ENCODE results near the gene ABHD17A. TPM values are rescaled to one million over a fixed set of nuclear protein-coding genes. Genes with fewer than 3 reads are reported as not detected.
A peak's percentile ranks its signal among the peaks of the same experiment; 100 is the strongest.
"Not testable (repeated sequence)": the region's sequence is repeated elsewhere in the genome, so short reads cannot be mapped to it uniquely, and the experiment has no call there.

ABHD17A gene
- total RNA-seq, 2 donors from 2014 or later: 96.8 to 143 TPM

DNA sequence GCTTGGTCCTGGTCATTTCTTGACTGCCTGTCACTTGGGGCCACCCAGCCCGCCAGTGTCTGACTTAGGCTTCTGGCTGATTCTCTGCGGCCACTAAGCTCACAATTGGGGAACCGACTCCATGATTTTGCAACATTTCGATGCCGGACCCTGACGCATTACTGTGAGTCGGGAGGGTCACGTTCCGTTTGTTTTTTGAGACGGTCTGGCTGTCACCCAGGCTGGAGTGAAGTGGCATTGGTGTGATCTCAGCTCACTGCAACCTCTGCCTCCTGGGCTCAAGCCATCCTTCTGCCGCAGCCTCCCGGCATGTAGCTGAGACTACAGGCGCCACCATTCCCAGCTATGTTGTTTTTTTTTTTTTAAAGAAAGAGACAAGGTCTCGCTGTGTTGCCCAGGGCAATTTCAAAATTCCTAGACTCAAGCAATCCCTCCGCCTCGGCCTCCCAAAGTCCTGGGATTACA lies 16.7 kb upstream of the ABHD17A start:
- H3K27ac ChIP-seq: peak overlapping the region in 1 of 2 donors; percentile 80
- peaks cover 9 to 41% of the 10 kb centered on the region in 2 donors for H3K4me1 ChIP-seq (ENCODE audit: control insufficient read depth in 1 of 2, low read depth in 2 of 2)
- DNase-seq (ENCODE audit: low spot score) (no peak), ATAC-seq (ENCODE audit: insufficient number of reproducible peaks, low FRiP score, low read depth) (no peak)
- H3K9me3 ChIP-seq: no peaks in the 10 kb centered on the region
- H3K36me3 ChIP-seq: no peaks in the 10 kb centered on the region
- H3K4me3 ChIP-seq: no peak overlapping the region
- no peaks in the 10 kb centered on the region for H3K27me3 ChIP-seq (replicated peaks; ENCODE audit: insufficient read depth)
- TF ChIP-seq, protein P1, sequence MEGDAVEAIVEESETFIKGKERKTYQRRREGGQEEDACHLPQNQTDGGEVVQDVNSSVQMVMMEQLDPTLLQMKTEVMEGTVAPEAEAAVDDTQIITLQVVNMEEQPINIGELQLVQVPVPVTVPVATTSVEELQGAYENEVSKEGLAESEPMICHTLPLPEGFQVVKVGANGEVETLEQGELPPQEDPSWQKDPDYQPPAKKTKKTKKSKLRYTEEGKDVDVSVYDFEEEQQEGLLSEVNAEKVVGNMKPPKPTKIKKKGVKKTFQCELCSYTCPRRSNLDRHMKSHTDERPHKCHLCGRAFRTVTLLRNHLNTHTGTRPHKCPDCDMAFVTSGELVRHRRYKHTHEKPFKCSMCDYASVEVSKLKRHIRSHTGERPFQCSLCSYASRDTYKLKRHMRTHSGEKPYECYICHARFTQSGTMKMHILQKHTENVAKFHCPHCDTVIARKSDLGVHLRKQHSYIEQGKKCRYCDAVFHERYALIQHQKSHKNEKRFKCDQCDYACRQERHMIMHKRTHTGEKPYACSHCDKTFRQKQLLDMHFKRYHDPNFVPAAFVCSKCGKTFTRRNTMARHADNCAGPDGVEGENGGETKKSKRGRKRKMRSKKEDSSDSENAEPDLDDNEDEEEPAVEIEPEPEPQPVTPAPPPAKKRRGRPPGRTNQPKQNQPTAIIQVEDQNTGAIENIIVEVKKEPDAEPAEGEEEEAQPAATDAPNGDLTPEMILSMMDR (IDR thresholded peaks at IDR 0.05): no peak

DNA sequence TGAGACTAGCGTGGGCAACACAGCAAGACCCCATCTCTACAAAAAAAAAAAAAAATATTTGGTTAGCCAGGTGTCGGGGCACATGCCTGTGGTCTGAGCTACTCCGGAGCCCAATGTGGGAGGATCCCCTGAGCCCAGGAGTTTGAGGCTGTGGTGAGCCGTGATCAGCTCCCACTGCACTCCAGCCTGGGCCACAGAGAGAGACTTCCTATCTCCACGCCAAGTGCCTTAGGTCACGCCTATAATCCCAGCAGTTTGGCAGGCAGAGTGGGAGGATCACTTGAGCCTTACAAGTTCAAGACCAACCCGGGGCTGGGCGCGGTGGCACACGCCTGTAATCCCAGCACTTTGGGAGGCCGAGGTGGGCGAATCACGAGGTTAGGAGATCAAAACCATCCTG lies 11.2 kb upstream of the ABHD17A start:
- no peaks in the 10 kb centered on the region for H3K27me3 ChIP-seq (replicated peaks; ENCODE audit: insufficient read depth)
- H3K36me3 ChIP-seq: no peaks in the 10 kb centered on the region
- H3K9me3 ChIP-seq: no peaks in the 10 kb centered on the region
- ATAC-seq (ENCODE audit: insufficient number of reproducible peaks, low FRiP score, low read depth): no peak
- H3K4me1 ChIP-seq (ENCODE audit: control insufficient read depth in 1 of 2, low read depth in 2 of 2): peaks cover 0 to 14% of the 10 kb centered on the region in 2 donors
- H3K4me3 ChIP-seq: no peak overlapping the region
- no peak for DNase-seq (ENCODE audit: low spot score)
- TF ChIP-seq, protein P1 (IDR thresholded peaks at IDR 0.05): no peak
- H3K27ac ChIP-seq: no peak overlapping the region

DNA sequence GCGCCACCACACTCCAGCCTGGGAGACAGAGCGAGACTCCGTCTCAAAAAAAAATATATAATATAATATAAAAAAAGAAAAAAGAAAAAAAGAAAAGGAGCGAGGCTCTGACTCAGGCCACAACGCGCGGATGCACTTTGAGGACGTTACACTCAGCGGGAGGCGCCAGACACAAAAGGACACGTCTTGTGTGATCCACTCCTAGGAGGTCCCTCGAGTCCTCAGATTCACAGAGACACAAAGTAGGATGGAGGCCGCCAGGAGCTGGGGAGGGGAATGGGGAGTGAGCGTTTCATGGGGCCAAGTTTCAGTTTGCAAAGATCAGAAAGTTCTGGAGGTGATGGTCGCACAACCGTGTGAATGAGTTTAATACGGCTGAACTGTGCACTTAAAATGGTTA lies 8.5 kb upstream of the ABHD17A start:
- Histone ChIP-seq H3K36me3 (no peaks in the 10 kb centered on the region), H3K4me3 (no peak overlapping the region), H3K27me3 (replicated peaks; ENCODE audit: insufficient read depth) (no peaks in the 10 kb centered on the region), H3K4me1 (ENCODE audit: control insufficient read depth in 1 of 2, low read depth in 2 of 2) (peaks cover 0 to 14% of the 10 kb centered on the region in 2 donors), H3K9me3 (no peaks in the 10 kb centered on the region), H3K27ac (no peak overlapping the region)
- DNase-seq (ENCODE audit: low spot score) (no peak), ATAC-seq (ENCODE audit: insufficient number of reproducible peaks, low FRiP score, low read depth) (no peak)
- TF ChIP-seq, protein P1 (IDR thresholded peaks at IDR 0.05): no peak

DNA sequence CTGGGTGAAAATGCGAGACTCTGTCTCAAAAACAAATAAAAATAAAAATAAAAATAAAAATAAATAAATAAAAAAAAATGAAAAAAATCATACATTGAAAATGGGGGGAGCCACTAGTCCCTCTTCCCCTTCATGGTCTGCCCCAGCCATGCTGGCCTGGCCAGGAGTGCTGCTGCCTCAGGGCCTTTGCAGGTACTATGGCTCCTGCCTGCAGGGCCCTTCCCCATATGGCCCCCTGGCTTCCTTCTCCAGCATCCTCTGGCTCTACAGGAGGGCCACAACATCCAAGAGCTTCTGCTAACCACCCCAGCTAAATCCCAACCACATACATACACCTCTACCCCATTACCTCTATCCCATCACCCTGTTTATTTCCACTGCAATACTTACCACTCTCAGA lies 4.6 kb upstream of the ABHD17A start:
- DNase-seq (ENCODE audit: low spot score) (no peak), ATAC-seq (ENCODE audit: insufficient number of reproducible peaks, low FRiP score, low read depth) (no peak)
- Histone ChIP-seq H3K27ac (no peak overlapping the region), H3K27me3 (replicated peaks; ENCODE audit: insufficient read depth) (no peaks in the 10 kb centered on the region), H3K36me3 (no peaks in the 10 kb centered on the region), H3K9me3 (no peaks in the 10 kb centered on the region), H3K4me3 (no peak overlapping the region), H3K4me1 (ENCODE audit: control insufficient read depth in 1 of 2, low read depth in 2 of 2) (peaks cover 0 to 5% of the 10 kb centered on the region in 2 donors)
- TF ChIP-seq, protein P1 (IDR thresholded peaks at IDR 0.05): no peak

DNA sequence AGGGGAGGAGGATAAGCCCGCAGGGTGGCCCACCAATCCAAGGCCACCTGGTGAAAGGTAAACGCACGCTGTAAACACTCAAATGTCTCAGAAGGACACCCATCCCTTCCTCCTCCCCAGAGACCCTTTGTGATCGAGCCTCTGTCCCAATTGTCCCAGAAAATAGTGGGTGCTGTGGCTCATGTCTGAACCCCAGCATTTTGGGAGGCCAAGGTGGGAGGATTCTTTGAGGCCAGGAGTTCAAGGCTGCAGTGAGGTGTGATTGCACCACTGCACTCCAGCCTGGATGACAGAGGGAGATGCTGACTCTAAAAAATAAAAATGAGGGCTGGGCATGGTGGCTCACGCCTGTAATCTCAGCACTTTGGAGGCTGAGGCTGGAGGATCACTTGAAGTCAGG lies 3.1 kb upstream of the ABHD17A start:
- no peak for ATAC-seq (ENCODE audit: insufficient number of reproducible peaks, low FRiP score, low read depth)
- no peaks in the 10 kb centered on the region for H3K27me3 ChIP-seq (replicated peaks; ENCODE audit: insufficient read depth)

DNA sequence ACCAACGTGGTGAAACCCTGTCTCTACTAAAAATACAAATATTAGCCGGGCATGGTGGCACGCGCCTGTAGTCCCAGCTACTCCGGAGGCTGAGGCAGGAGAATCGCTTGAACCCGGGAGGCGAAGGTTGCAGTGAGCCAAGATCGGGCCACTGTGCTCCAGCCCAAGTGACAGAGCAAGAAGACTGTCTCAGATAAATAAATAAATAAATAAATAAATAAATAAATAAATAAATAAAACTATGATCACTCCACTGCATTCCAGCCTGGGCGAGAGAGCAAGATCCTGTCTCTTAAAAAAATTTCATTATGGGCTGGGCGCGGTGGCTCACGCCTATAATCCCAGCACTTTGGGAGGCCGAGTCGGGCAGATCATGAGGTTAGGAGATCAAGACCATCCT lies 1.1 kb upstream of the ABHD17A start:
- DNase-seq (ENCODE audit: low spot score); H3K36me3 ChIP-seq; ATAC-seq (ENCODE audit: insufficient number of reproducible peaks, low FRiP score, low read depth); H3K27ac ChIP-seq; H3K9me3 ChIP-seq; H3K27me3 ChIP-seq (replicated peaks; ENCODE audit: insufficient read depth); H3K4me3 ChIP-seq: not testable (repeated sequence)
- H3K4me1 ChIP-seq (ENCODE audit: control insufficient read depth in 1 of 2, low read depth in 2 of 2): peaks cover 17 to 35% of the 10 kb centered on the region in 2 donors

More for the DNA sequence above, 3.1 kb upstream of the ABHD17A start:
- no peak overlapping the region for H3K27ac ChIP-seq
- TF ChIP-seq, protein P1 (IDR thresholded peaks at IDR 0.05): no peak
- DNase-seq (ENCODE audit: low spot score): no peak
- H3K36me3 ChIP-seq: no peaks in the 10 kb centered on the region
- H3K9me3 ChIP-seq: no peaks in the 10 kb centered on the region
- peaks cover 11 to 19% of the 10 kb centered on the region in 2 donors for H3K4me1 ChIP-seq (ENCODE audit: control insufficient read depth in 1 of 2, low read depth in 2 of 2)
- H3K4me3 ChIP-seq: no peak overlapping the region

All from thoracic aorta (tissue), 2 donors.